ENCODE results near the gene LSM11.
A peak's percentile ranks its signal among the peaks of the same experiment; 100 is the strongest.
"Not testable (repeated sequence)": the region's sequence is repeated elsewhere in the genome, so short reads cannot be mapped to it uniquely, and the experiment has no call there.

LSM11 gene

DNA sequence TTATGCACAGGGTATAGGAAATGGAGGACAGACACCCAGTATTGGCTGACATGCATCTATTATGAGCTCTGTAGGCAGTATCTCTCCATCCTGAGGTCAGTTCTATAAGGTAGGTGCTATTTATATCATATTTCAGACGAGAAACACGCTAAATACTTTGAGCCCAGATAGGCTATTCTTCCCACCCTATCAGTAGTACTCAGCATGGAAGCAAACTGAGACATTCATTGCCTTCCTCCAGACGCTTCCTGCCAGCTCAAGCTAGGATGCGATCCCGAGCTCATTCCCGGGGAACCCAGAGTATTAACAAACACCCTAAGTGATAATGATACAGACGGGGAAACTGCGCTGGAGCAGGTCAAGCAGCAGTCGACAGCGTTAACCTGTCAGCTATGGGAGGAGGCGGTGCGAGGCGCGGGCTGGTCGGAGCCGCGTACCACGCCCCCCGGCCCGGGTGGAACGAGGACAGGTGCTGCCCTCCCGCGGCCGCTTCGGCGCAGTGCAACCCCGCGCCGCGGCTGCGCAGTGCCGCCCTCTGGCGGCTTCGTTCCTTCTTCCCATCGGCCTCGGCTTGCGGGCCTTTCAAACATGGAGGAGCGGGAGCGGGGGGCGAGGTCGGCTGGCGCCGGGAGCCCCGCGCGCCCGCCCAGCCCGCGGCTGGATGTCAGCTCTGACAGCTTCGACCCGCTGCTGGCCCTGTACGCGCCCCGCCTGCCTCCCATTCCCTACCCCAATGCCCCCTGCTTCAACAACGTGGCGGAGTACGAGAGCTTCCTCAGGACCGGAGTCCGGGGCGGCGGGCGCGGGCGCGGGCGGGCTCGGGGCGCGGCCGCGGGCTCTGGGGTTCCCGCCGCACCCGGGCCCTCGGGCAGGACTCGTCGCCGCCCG lies at the start of gene LSM11:
Gene LSM11 (plus strand): TSS at position 550 of the 888 bp plus-strand sequence. CDS start 39 bp downstream, at position 589.
- DNase-seq, result peak; percentile 79

DNA sequence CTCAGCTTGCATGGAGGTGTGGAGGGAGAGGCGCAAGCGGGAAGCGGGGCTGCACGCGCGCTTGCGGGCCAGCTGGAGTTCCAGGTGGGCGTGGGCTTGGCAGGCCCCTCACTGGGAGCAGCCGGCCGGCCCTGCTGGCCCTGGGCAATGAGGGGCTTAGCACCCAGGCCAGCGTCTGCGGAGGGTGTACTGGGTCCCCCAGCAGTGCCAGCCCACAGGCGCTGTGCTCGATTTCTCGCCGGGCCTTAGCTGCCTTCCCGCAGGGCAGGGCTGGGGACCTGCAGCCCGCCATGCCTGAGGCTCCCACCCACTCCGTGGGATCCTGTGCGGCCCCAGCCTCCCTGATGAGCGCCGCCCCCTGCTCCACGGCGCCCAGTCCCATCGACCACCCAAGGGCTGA lies 49.7 kb upstream of the LSM11 start:
- not testable (repeated sequence) for DNase-seq

DNA sequence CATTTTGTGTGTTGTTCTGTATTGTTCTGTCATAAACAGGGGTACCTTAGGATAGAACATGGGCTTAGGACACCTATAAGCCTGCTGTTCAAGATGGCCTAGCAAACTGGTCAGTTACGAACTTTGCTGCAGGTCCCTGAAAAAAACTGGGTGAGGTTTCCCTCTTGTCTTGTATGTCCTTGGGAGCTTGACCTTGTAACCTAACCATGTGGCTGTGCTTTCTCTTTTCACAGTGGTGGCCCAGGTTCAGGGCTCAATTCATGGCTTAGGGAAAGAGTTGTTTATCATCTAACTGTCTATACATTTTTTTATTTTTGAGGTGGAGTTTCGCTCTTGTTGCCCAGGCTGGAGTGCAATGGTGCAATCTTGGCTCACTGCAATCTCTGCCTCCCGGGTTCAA lies 47.4 kb upstream of the LSM11 start:
- not testable (repeated sequence) for DNase-seq

DNA sequence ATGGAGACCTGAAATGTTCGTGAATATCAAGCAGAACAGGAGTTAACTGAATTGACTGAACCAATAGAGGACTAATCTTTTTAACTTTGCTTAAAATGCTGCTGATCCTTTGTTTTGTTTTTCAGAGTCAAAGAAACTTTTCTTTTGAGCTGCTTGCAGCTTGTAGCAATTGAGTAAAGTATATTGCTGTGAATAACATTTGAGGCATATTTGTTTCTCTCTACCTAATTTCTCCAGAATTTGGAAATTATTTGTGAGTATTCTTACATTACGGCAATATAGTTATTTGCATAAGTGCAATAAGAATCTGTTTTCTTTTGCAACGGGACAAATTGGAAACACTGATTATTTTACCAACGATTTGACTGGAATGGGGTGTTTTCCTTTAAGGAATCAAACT lies 44.8 kb upstream of the LSM11 start:
- not testable (repeated sequence) for DNase-seq

DNA sequence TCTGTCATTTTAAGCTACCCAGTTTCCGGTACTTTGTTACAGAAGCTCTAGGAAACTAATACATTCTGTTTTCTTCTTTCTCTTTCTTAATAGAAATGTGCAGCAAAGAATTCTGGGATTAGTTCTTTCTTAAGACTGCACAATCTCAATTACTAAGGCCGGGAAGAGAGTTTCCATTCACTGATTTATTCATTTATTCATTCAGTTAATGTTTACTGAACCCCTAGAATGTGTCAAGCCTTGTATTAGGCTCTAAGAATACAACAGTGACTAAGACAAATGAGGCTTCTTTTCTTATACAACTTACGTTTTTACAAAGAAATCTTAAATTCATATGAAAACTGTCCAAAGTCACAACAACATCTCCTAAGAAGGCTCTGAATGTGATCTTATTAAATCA lies 39.8 kb upstream of the LSM11 start:
- no peak for DNase-seq

DNA sequence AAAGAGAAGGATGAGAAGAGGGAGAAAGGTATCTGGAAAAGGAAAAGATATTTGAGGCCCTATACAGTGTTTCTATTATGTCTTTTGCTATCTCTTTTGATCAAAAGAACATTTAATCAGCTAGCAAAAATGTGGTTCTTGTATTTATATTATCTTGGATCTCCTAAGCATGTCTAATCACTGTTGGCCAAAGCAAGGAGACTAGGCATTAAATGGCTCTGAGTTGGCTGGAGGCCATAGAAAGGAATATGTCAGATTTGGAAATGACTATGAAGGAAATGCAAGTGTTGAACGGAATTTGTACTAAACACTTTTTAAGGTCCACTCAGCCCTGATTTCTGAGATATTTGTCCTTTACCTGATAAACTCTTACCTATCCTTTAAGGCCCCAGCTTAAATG lies 34.6 kb upstream of the LSM11 start:
- no peak for DNase-seq

GRCh38 chr5:157709346-157709745 lies 34.2 kb upstream of the LSM11 start:
- DNase-seq, result no peak

DNA sequence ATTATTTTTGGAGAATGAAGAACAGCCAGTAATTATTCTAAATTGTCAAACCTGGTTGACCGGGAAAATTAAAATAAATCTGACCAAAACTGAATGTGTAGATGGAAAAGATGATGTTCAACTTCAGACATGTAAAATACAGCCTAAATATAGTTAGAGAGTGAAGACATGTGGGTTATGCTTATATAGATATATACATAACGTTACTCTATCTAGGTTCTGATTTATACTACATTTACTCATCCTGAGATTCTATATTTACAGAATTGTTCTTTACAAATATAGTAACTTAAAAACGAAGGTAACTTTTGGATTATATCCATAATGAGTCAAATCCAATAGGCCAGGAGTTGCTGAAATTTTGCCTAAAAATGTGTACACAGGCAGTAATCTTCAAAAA lies 33.1 kb upstream of the LSM11 start:
- no peak for DNase-seq

- DNase-seq, result no peak
Measured at GRCh38 chr5:157710882-157711281, 32.6 kb upstream of the LSM11 start.

- no peak for DNase-seq
Measured at GRCh38 chr5:157713830-157714595, 29.5 kb upstream of the LSM11 start.

GRCh38 chr5:157714596-157714864 lies 29.0 kb upstream of the LSM11 start:
- no peak for DNase-seq

- no peak for DNase-seq
Measured at GRCh38 chr5:157718519-157718918, 25.0 kb upstream of the LSM11 start.

GRCh38 chr5:157719245-157719644 lies 24.3 kb upstream of the LSM11 start:
- no peak for DNase-seq

GRCh38 chr5:157721159-157721558 lies 22.4 kb upstream of the LSM11 start:
- no peak for DNase-seq

DNA sequence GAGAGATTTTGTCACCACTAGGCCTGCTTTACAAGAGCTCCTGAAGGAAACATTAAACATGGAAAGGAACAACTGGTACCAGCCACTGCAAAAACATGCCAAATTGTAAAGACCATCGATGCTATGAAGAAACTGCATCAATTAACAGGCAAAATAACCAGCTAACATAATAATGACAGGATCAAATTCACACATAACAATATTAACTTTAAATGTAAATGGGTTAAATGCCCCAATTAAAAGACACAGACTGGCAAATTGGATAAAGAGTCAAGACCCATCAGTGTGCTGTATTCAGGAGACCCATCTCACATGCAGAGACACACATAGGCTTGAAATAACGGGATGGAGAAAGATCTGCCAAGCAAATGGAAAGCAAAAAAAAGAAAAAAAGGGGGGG lies 20.6 kb upstream of the LSM11 start:
- DNase-seq, result not testable (repeated sequence)

DNA sequence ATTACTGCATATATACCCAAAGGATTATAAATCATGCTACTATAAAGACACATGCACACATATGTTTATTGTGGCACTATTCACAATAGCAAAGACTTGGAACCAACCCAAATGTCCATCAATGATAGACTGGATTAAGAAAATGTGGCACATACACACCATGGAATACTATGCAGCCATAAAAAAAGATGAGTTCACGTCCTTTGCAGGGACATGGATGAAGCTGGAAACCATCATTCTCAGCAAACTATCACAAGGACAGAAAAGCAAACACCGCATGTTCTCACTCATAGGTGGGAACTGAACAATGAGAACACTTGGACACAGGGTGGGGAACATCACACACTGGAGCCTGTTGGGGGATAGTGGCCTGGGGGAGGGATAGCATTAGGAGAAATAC lies 16.9 kb upstream of the LSM11 start:
- not testable (repeated sequence) for DNase-seq

DNA sequence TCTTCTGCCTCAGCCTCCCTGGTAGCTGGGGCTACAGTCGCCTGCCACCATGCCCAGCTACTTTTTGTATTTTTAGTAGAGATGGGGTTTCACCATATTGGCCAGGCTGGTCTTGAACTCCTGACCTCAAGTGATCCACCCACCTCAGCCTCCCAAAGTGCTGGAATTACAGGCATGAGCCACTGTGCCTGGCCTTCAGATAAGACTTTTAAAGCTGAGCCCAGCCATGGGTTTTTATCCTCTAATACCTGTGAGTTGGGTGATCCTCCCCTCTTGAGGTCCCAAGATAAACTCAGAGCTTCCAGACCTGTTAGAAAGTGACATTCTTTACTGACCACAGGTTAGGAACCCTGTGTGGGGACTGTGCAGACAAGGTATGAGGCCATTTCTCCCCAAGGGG lies 15.7 kb upstream of the LSM11 start:
- not testable (repeated sequence) for DNase-seq

DNA sequence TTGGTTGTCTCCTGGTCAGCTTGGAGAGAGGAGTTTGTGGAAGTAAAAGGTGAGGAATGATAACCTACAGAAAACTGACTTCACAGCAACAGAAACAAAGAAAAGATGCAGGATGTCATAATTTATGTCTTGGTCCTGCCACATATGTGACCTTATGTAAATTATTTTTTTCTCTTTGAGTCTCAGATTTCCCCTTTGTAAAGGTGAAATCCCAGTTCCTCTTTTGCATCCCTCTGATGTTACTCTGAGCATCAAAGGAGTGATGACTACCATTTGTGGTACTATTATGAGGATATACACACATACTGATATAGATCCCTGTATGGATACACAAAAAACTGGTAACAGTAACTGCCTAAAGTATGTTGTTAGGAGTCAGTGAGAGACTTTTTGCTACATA lies 13.7 kb upstream of the LSM11 start:
- DNase-seq, result no peak

DNA sequence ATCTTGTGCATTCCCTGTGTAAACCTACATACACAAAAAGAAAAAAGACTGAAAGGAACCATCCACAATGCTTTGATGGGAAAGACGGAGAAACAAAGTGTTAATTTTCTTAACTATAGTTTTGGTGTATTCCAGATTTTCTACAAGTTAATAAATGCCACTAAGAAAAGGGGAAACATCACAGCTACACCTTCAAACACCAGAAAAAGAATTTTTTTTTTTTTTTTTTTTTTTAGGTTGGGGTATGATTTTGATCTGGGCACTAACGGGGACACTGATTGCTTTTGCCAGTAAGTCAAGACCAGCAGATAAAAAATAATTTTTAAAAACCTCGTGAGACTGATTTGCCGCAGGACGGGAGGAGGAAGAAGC lies 12.6 kb upstream of the LSM11 start:
- DNase-seq, result no peak

DNA sequence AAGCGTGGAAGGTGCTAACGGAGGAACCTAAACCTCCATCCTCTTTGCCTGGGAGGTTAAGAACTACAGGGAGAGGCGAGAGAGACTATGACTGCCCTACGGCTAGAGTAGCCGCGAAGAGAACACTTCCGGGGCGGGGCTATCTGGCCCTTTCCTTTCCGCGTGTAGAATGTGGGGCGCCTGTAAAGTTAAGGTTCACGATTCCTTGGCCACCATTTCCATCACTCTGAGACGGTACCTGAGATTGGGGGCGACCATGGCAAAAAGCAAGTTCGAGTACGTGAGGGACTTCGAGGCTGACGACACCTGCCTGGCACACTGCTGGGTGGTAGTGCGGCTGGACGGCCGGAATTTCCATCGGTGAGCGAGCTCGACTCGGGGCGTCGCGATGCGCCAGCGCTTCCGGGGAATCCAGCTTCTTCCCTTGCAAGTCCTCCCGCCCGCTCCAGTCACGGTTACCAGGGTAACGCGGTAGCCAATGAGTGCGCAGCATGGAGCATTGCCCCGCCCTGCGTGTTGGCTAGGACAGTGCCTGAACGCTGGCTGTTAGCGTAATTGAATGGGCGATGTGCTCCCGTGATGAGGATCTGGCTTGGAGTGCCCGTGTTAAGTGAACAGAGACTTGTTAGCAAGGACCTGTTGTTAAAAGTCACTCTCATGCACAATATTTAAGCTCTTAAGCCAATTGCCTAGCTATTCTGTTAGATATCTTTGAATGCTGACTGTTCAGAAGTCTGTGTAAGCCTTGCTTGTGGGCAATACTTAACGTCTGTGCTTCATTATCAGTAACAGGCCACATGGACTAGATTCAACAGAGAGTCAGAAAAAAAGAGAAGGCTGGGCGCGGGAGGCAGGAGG lies 12.0 kb upstream of the LSM11 start, which contains the start of gene THG1L:
Gene THG1L (plus strand): TSS at position 149 of the 858 bp plus-strand sequence. CDS start 21 bp downstream, at position 170.
- peak; percentile 94 for DNase-seq

- no peak for DNase-seq
Measured at GRCh38 chr5:157732130-157732514, 11.4 kb upstream of the LSM11 start.

DNA sequence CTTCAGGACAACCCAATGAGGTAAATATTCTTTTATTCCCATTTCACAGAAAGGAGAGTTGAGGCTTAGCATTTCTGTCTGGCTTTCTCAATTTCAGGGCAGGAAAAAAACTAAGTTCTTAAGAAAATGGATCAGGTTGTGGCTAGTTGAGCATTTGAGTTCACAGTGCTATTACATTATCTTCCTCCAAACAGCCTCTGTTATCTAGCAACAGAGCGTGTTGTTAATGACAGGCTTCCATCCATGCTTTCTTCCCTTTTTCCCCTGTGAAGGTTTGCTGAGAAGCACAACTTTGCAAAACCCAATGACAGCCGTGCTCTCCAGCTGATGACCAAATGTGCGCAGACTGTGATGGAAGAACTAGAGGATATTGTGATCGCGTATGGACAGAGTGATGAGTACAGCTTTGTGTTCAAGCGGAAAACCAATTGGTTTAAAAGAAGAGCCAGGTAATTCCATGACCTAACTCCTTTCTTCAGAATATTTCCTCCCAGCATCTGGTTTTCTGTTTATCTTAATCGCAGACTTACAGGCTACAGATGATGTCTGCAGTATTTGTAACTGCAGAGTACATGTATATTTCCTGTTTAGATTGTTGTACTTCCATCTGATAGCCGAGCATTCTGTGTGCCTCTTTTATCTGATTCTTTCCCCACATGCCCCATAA lies 10.8 kb upstream of the LSM11 start:
- DNase-seq, result no peak

GRCh38 chr5:157734436-157734835 lies 9.1 kb upstream of the LSM11 start:
- DNase-seq, result no peak

Measured in NK-92 treated with Interleukin-12 subunit alpha and Interleukin-12 subunit beta, amount 100 ng/mL, for 24 hours (cell line).